Subcutaneous abdominal adipose tissue (tissue), 5 donors: Measurements from ENCODE around the gene CHAMP1.

Source experiments
- H3K27ac ChIP-seq: one replicate; pipeline ENCODE4 v1.7.0; 2013; ENCODE audit warnings: low read depth, mild to moderate bottlenecking, inconsistent platforms, low read length, moderate library complexity
- H3K27me3 ChIP-seq, 5 donors: one replicate each; pipeline ENCODE4 v1.7.0; 2013; ENCODE audit warnings: low read length in 5 of 5, inconsistent platforms in 1 of 5; ENCODE audit not compliant: control insufficient read depth in 5 of 5, insufficient read depth in 4 of 5
- H3K36me3 ChIP-seq, 5 donors: one replicate each; pipeline ENCODE4 v1.7.0; 2013; ENCODE audit warnings: low read length in 5 of 5; ENCODE audit not compliant: control insufficient read depth in 5 of 5, insufficient read depth in 5 of 5
- H3K4me1 ChIP-seq, 5 donors: one replicate each; pipeline ENCODE4 v1.7.0; 2013; ENCODE audit warnings: low read length in 5 of 5, mild to moderate bottlenecking in 3 of 5, moderate library complexity in 1 of 5; ENCODE audit not compliant: control insufficient read depth in 5 of 5, insufficient read depth in 5 of 5
- H3K4me3 ChIP-seq, 5 donors: one replicate each; pipeline ENCODE4 v1.7.0; 2013; ENCODE audit warnings: low read length in 5 of 5, low read depth in 1 of 5
- H3K9ac ChIP-seq, 5 donors: one replicate each; pipeline ENCODE4 v1.7.0; 2013; ENCODE audit warnings: low read length in 5 of 5, mild to moderate bottlenecking in 4 of 5, moderate library complexity in 3 of 5
- H3K9me3 ChIP-seq, 5 donors: one replicate each; pipeline ENCODE4 v1.7.0; 2013; ENCODE audit warnings: low read length in 5 of 5; ENCODE audit not compliant: control insufficient read depth in 5 of 5
- donor health status: healthy.
- donor health status: healthy.
- donor health status: healthy.
- donor health status: healthy.
- donor health status: healthy.

CHAMP1 gene

DNA sequence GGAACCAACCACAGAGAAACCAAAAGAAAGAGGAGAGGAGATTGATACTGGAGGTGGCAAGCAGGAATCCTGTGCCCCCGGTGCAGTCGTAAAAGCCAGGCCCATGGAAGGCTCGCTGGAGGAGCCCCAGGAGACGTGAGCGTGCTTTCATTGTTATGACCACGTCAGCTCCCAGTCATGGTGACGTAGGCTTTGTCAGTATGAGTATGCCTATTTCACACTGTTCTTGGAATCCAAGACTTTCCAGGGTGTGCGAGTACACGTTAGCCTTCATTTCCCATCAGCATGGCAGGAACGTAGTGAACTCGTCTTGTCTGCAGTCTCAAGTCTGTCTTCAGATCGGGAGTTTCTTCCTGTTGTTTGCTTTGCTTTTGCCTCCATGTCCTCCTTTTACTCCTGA lies 15.4 kb upstream of the CHAMP1 start:
- no peak overlapping the region for H3K27ac ChIP-seq
- H3K9me3 ChIP-seq: no peaks in the 10 kb centered on the region
- H3K4me1 ChIP-seq: peaks cover 0 to 7% (median 2%) of the 10 kb centered on the region in 5 donors
- no peak overlapping the region for H3K9ac ChIP-seq
- peaks cover 4 to 57% (median 44%) of the 10 kb centered on the region in 5 donors for H3K36me3 ChIP-seq
- H3K4me3 ChIP-seq: no peak overlapping the region
- no peaks in the 10 kb centered on the region for H3K27me3 ChIP-seq

DNA sequence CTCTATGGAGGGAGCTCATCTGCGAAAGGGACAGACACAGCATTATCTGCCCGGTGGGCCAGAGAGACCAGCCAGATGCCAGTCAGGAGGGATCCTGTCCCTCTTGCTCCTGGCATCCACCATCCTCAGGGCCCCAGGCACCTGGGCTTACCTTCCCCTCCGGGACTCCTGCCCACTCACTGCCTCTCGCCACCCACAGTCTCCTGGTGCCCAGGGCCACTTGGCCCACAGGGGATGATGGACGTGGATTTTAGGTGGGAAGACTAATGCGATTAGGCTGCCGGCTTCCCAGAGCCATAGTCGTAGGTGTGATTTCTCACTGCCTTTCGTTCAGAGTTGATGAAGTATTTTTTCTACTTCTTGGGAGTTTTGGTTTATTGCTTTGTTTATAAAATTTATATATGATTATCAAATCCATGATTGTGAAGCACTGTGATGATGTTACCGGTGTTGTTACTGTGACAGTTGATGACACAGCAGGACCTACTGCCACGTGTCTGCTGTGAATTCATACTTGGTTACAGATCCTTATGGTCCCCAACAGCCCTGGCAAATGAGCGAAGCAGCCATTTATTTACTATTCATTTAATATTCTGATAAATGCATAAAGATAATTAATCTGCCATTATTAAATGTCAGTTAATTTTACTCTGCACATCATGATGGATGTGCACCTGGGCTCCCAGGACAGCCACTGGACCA lies 14.5 kb upstream of the CHAMP1 start:
- Histone ChIP-seq H3K27me3 (no peaks in the 10 kb centered on the region), H3K9me3 (no peaks in the 10 kb centered on the region), H3K36me3 (peaks cover 4 to 65% (median 52%) of the 10 kb centered on the region in 5 donors)

DNA sequence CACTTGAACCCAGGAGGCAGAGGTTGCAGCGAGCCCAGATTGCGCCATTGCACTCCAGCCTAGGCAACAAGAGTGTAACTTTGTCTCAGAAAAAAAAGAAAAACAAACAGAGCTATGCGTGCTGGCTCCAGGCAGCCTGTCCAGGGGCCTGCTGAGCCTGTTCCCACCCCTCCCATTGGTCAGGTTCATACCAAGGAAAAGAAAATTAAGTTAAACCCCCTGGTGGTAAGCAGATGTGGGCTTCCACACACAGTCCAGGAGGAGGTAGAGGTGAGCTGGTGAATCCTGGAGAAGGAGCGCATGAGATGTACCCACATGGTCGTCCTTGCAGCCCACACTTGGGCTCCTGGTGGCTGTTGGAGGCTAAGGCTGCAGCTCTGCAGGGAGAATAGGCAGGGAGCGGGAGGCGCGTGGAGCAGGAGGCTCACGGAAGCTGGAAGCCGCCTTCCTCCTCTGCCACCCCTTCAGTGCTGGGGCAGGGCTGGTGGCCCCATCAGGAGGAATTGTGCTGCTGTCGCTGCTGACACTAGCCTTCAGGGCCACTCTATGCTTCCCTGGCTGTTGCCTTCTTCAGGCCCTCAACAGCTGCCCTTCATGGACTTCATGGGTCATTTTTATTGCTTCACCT lies 10.5 kb upstream of the CHAMP1 start:
- Histone ChIP-seq H3K27ac (no peak overlapping the region), H3K36me3 (peaks cover 11 to 69% (median 55%) of the 10 kb centered on the region in 5 donors), H3K9me3 (no peaks in the 10 kb centered on the region), H3K4me3 (no peak overlapping the region), H3K9ac (no peak overlapping the region), H3K27me3 (no peaks in the 10 kb centered on the region), H3K4me1 (no peaks in the 10 kb centered on the region)

More for the DNA sequence above, 14.5 kb upstream of the CHAMP1 start:
- H3K4me1 ChIP-seq: peaks cover 0 to 7% (median 2%) of the 10 kb centered on the region in 5 donors
- no peak overlapping the region for H3K9ac ChIP-seq
- no peak overlapping the region for H3K4me3 ChIP-seq
- no peak overlapping the region for H3K27ac ChIP-seq

DNA sequence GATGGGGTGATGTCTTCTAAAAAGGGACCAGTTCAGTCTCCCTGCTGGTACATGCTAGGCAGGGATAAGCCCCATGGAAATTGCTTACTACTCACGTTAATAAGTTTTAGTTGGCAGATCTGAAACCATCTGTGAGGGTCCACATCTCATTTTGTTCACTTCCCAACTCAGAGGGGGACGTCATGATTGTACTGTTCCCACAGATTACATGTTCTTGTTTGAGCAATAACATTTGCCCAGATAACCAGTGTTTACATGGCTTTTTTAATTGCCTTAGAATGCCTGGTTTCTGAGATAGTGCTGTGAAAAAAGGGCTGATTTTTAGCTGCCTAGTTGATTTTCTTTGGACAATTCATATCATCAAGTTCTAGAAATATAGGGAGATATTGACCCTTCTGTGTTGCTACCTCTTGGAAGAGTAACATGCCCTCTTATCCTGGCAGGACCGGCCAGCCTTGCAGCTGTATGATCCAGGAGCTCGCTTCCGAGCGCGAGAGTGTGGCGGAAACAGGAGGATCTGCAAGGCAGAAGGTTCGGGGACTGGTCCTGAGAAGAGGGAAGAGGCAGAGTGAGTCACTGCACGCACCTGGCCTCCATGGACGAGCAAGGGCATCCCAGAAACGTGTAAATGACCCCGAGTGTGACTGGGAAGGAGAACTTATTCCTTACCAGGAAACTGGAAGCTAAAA lies 9.8 kb upstream of the CHAMP1 start:
- Histone ChIP-seq H3K9ac (no peak overlapping the region), H3K4me1 (no peaks in the 10 kb centered on the region), H3K27ac (no peak overlapping the region), H3K27me3 (no peaks in the 10 kb centered on the region), H3K4me3 (no peak overlapping the region), H3K36me3 (peaks cover 7 to 62% (median 48%) of the 10 kb centered on the region in 5 donors), H3K9me3 (no peaks in the 10 kb centered on the region)

DNA sequence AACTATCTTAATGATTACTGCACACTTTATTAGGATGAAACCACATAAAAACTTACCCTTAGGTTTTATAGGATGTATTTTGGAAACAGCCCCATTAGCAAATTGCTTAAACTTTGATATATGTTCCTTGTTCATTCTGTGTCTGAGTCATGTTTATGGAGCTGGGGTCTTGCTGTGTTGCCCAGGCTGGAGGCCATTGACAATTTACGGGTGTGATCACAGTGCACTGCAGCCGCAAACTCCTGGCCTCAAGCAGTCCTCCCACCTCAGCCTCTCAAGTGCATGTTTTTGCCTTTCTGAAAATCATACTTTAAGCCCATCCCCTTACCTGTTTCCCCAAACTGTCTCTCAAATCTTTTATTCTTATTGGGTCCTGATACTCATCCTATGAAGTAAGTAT lies 5.2 kb upstream of the CHAMP1 start:
- no peaks in the 10 kb centered on the region for H3K9me3 ChIP-seq
- H3K4me1 ChIP-seq: peaks cover 0 to 23% (median 17%) of the 10 kb centered on the region in 5 donors
- H3K9ac ChIP-seq: no peak overlapping the region
- H3K36me3 ChIP-seq: peaks cover 7 to 23% (median 19%) of the 10 kb centered on the region in 5 donors
- no peak overlapping the region for H3K4me3 ChIP-seq
- H3K27ac ChIP-seq: no peak overlapping the region
- no peaks in the 10 kb centered on the region for H3K27me3 ChIP-seq

DNA sequence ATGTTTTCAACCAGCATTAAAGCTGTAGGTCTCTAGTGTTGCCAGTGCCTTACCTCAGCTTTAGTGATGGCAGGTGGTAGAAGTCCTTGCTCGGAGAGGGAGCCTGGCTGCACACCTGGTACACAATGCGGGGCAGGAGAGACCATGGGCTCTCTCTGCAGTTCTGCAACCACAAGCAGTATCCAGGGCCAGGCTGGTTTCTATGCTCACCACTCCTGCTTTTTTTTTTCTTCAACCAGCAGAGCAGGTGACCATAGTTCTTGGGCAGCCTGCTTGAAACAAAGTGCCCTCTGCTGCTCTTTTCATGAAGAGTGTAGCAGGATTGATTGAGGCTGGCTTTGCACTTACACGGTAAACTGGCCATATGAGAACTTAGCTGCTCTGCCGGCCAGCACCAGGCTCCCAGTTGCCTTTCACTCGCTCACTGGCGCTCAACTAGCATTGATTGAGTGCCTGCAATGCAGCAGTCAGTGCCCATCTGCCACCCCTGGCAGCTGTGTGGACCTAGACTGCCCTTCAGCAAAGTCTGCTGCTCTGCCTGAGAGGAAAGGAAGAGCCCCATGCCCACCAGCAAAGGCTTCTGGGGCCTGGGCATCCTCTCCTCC lies 4.4 kb upstream of the CHAMP1 start:
- H3K36me3 ChIP-seq: peaks cover 6 to 15% (median 12%) of the 10 kb centered on the region in 5 donors
- H3K27ac ChIP-seq: no peak overlapping the region
- H3K9ac ChIP-seq: no peak overlapping the region
- H3K9me3 ChIP-seq: no peaks in the 10 kb centered on the region
- no peaks in the 10 kb centered on the region for H3K27me3 ChIP-seq
- H3K4me1 ChIP-seq: peaks cover 0 to 26% (median 19%) of the 10 kb centered on the region in 5 donors
- H3K4me3 ChIP-seq: no peak overlapping the region

DNA sequence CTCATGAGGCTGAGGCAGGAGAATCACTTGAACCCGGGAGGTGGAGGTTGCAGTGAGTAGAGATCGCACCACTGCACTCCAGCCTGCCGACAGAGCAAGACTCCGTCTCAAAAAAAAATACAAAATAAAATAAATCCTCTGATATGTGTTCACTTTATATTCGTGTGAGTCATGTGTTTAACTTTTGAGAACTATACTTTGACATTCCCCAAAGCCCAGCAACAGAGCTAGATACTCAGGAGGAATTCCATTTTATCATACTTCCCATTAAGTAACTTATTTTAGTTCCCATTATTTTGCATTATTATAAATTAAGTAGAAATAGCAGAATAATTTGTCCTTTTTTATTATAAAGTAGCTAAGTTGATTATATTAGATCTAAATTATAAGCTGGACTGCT lies 3.3 kb upstream of the CHAMP1 start:
- Histone ChIP-seq H3K27me3 (no peaks in the 10 kb centered on the region), H3K9me3 (no peaks in the 10 kb centered on the region), H3K36me3 (peaks cover 6 to 12% (median 9%) of the 10 kb centered on the region in 5 donors), H3K27ac (no peak overlapping the region), H3K9ac (no peak overlapping the region), H3K4me3 (no peak overlapping the region), H3K4me1 (peaks cover 2 to 35% (median 30%) of the 10 kb centered on the region in 5 donors)

DNA sequence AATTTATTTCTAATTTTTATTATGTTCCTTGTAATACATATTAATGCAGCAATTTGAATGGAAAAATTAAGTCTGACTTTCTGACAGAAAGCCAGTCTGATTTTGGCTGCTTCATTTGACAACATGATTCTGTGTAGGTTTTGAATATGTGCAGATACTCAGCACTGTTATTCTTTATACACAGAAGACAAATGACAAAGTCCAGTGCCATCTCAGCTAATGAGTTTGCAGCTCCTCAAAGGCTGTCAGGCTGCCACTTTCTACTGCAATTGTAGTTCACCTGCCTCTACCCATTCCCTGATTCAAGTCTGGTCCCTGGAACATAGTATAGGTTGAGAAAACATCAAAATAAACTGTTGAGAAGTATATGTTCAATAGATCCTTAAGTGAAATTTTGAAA lies 2.9 kb upstream of the CHAMP1 start:
- H3K4me1 ChIP-seq: peaks cover 2 to 35% (median 31%) of the 10 kb centered on the region in 5 donors
- H3K4me3 ChIP-seq: no peak overlapping the region

DNA sequence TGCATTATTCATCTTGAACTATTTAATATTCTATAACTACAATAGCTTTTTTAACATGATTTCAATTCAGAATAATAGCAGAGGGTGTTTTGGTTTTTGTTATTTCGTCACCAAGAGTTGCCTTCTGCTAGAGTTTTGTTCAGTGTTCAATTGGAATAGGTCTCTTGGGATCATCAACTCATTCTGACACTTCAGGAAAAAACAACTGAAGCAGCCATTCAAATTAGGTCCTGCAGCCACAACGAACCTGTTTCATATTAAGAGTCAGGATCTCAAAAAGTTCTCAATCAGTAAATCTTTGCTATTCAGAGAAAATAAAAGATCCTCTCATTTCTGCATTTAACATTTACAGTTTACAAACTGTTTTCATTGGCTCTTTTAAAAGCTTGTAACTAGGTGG lies 2.4 kb upstream of the CHAMP1 start:
- H3K4me3 ChIP-seq: no peak overlapping the region
- no peak overlapping the region for H3K9ac ChIP-seq
- H3K4me1 ChIP-seq: peaks cover 2 to 35% (median 31%) of the 10 kb centered on the region in 5 donors
- H3K27ac ChIP-seq: peak overlapping the region; percentile 28
- no peaks in the 10 kb centered on the region for H3K9me3 ChIP-seq
- H3K36me3 ChIP-seq: peaks cover under 1 to 3% (median 1%) of the 10 kb centered on the region in 5 donors
- no peaks in the 10 kb centered on the region for H3K27me3 ChIP-seq

More for the DNA sequence above, 2.9 kb upstream of the CHAMP1 start:
- Histone ChIP-seq H3K36me3 (peaks cover 6 to 8% (median 6%) of the 10 kb centered on the region in 5 donors), H3K9ac (no peak overlapping the region), H3K9me3 (no peaks in the 10 kb centered on the region), H3K27ac (peak overlapping the region; percentile 28), H3K27me3 (no peaks in the 10 kb centered on the region)
